DMS79 (cell line): ENCODE results near the gene IRAK1.
A peak's percentile ranks its signal among the peaks of the same experiment; 100 is the strongest.

Experiments
- DNase-seq: peaks from one replicate; lab custom pipeline; 2025; lab: John Stamatoyannopoulos, UW

The IRAK1 gene

DNA sequence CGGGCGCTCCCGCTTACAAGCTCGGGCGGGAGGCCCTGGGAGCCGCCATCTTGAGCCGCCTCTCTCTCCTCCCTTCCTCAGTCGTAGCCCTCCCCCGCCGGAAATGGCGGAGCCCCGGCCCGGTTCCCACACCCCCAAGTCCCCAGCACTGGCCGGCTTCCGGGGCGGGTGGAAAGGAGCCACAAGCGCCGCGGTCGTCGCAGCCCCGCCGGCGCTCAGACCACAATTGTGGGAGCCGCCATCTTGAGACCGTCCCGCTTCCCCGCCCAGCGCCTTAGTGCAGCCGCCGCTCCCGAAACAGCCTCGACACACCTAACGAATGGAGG, 48.6 kb downstream of the IRAK1 start:
- peak; percentile 22 for DNase-seq

DNA sequence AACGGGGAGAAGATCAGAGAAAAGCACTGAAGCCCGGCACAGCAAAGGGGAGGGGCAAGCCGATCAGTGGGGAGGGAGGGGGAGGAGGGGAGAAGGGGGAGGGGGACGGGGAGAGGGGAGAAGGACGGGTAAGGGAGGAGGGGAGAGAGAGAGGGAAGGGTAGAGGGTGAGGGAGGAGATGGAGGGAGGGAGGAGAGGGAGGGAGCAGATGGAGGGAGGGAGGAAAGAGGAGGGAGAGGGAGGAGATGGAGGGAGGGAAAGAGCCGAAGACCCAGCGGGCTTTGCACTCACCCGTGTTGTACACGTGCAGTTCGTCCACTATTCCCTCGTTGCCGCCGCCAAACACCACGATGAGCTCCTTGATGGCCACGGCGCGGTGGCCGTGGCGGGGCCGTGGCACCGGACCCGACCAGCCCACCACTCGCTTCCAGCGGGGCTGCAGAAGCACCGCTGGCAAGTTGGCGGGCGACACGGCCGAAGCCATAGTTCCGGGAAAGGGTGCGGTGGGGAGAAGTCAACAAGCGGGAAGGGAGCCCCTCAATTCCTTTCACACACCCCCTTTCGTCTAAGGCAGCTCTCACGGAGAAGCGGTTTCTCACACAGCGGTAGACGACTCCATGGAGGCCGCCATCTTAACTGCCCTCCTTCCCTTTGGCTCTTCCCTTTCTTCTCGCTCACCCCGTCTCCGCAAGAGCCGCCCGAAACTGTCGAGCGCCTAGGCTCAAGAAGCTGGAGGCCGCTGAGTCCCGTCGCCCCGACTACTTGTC, 49.2 kb downstream of the IRAK1 start:
- no peak for DNase-seq

DNA sequence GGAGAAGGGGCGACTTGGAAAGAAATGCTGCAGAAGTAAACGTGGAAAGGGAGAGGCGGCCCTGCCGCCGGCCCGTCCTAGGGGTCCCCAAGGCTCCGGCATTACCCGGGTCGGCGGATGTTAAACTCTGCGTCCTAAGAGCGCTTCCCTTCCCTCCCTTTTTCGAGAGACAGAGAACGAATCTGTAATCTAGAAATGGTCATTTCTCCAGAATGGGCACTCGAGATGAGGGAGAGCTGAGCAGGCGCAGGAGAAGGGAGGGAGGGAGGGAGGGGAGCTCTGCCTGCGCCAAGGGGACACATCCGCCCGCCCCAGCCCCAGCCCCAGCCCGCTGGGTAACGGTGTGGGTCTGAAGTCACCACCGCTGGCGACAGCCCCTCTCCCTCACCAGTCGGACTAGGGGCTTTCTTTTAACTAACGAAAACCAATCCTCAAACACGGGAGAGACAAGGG, 49.8 kb downstream of the IRAK1 start:
- DNase-seq = no peak

DNA sequence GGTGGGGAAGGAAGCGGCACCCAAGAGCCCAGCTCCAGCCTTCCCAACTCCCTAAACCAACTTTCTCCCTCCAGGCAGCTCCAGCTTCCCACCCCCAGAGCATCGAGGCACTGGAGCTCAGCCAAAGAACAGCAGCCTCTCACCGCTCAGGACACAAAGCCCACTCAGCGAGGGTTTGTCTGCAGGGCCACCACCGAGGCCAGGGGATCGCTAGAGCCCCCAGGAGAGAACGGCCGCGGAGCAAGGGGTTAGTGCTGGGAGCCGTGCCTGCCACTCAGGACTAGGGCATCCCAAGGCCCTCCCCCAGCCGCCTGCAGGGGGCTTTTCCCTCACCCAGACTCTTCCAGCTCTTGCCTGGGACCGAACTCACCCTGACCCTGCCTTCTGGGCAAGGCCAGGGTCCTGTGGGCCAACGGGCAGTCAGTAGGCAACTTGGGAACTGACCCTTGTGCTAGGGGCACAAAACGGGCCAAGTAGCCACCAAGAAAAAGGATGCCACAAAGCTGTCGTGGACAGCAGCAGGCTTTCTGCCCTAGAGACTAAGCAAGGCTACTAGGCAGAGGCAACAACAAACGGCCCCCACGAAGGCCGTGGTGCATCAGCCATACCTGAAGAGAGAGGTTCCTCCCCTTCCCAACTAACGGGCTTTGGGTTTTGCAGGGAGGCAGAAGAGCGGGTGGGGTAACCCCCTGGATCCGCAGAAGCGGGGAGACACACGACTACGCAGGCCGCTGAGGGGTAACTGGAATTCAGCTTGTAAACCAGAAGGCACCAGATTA, 50.4 kb downstream of the IRAK1 start:
- DNase-seq = no peak

DNA sequence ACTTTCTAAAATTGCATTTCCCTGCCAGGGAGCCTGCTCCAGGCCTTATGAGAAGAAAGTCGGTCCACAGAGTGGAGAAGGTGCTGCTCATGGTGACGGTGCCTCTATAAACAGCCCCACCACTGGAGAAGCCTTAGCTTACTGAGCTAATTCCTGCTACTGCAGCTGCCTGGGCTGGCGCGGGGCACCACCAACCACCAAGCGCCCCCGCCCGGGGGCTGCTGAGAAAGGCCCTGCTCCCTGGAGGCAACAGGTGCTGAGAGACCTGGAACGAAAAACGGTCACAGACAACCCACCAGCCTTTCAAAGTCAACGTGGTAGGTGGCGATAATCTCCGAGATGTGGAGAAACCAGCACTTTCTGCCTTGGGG, 51.0 kb downstream of the IRAK1 start:
- no peak for DNase-seq

DNA sequence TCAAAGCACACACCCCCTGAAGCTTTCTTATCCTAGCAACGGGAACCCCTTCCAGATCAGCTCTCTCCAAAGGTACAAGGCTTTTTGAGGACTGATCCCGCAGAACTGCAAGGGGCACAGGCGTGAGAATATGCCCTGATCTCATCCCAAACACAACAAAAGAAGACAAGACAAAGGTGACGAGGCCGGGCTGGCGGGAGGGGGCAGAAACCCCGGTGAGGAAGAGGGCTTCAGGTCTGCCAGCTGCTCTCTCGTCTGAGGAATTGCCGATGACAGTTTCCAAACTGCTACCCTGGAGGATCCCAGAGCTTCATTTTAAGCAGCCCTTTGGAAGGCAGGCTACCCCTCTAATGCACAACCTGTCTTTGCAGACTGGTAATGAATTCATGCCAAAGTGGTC, 51.4 kb downstream of the IRAK1 start:
- DNase-seq = no peak

DNA sequence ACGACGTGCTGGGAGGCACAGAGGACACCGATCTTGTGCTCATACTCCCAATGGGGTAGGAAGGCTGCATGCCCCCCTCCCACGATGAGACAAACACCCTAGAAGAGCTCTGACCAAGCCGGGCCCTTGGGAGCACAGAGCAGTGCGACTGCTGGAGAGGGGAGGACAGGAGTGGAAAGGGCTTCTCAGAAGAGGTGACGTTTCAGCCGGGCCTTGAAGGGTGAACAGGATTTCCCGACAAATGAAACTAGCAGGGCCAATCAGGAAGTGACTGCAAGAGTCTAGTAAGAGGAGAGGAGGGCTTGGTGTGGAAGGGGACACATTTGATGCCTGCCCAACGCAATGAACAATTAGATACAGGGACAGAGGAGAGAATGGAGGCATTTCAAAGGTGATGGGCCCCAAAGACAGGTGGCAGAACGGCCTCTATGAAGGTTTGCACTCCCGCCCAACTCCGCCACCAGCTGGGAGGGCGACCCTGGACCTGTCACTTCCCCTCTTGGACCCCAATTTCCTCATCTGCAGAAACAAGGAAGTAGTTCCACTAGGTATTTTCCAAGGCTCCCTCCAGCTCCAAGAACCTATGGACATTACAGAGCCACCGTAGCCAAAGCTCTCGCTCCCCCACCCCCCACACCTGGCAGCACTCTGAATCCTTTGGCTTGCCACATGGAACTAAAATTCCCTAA, 52.0 kb downstream of the IRAK1 start:
- no peak for DNase-seq

DNA sequence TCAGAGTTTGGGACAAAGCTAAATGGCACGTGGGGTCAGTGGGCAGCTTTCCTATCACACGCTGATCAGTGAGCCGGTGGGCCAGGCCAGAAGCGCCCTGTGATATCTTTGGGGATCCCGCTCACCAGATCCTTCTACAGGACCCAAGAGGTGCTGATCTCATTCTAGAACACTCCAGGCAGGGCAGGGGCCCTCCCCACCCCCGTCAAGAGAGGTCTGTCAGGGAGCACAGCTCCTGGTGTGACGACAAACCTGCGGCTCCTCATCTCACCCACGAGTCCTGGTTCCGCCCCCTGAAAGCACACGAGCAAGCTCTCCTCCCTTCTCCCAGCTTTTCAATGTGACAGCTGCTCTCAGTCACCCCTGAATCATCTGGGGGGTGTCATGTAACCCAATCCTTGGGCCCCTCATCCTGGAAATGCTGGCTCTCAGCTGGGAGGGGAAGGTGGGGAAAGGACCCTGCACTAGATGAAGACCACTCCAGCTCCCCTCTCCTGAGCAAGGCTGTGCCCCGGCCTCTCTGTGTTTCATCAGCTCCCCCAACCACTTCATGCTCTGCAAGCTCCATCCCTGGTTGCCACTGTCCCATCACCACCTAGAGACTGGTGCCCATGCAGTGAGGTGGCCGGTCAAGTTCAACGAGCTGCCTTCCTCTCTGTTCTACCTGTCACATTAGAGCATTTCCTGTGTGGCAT, 52.7 kb downstream of the IRAK1 start:
- DNase-seq = no peak

DNA sequence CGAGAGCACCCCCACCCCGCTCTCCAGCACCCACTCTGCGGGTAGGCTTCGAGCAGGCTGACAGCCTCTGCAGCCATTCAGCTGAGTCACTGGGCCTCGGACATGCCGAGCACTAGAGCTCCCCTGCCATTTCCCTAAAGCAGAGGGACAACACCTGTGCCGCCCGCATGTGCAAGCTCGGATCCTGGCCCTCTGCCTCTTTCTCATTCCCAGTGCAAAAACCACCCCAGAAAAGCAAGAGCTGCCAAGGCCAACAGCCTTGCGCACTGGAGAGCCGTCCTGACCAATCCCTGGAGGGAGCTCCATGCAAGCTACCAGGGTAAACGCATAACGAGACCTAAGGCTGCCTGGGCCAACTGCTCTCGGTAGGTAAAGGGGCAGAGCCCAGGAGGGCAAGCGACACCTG, 53.4 kb downstream of the IRAK1 start:
- DNase-seq = no peak

DNA sequence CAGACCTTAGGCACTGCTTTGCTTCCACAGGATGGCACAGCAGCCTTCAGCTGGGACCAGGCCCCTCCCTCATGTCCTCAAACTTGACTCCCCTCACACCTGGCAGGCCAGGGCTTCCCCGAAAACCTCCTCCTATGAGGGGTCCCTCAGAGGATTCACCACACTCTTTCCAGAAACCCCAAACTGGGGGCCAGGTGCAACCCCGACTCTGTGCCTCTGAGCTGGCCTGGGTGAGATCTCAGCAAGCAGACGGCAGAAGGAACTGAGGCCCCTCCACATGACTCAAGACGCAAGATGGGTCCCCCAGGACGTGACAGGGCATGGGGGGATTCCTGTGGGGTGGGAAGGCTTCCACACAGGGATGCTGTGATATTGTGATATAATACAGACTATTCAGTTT, 54.3 kb downstream of the IRAK1 start:
- DNase-seq = no peak

DNA sequence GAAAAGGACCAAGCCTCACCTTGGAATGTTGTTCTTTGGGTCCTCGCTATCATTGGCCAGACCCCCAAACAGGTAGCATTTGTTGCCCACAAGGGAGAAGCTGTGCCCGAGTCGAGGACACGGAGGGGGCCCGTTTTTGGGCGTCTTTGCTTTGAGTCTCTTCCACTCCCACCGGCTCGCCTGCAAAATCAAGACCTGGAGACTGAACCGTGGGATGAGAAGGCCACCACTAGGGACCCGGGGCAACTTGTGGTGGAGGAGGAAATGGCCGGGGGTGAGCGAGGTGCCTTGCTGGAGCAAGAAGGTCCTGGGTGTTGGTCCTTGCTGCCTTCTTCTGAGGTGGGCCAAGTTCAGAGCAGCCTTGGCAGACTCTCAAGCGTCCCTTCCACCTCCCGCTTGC, 55.6 kb downstream of the IRAK1 start:
- DNase-seq = no peak

DNA sequence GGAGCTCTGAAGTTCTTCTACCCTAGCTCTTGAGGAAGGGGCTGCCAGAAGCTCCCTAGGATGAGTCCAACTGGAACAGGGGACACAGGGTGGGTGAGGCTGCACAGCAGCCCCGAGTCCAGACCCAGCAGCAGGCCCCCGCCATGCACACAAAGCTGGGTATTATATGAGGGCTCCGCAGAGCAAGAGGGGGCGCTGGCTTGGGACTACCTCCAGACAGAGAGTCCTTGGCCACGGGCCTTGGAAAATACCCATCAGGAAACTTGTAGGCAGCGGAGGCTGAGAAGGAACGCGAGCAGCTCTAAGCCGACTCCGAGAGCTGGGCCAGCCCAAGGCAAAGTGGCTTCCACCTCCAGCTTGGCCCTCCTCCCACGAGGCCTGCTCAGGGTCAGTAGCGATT, 56.2 kb downstream of the IRAK1 start:
- DNase-seq = no peak

DNA sequence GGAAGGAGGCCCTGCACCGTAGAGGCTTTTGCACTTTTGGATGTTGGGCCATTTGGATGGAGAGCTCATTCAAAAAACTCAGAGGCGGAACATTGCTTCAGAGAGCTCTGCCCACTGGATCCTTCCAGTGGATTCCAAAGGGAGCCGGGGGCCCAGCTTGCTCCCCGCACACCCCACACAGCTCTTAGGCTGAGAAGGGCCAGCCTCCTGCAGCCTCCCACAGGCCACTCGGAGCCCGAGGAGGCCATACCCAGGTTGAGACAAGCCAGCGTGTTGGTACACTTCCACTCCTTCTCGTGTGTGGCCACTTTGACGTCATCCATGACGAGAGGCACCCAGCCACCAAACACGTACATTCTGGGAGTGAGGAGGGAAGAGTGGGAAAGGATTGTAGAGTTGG, 58.4 kb downstream of the IRAK1 start:
- DNase-seq = no peak

DNA sequence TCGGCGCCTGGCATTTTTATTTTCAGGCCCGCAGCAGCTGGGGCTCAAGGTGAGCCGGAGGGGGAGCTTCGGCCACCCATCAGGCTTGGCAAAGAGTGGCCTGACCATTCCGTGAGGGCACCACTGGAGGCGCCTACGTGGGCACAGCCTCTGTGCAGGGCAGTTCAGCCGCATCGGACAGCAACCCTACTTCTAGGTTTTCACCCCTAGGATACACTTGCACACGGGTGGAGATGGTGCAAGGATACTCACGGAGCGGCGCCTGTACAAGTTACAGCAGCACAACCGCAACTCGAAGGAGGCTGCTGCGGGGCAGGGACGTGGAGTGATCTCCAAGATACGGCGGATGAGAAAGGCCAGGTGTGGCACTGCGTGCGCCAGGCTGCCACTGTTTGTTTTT, 58.9 kb downstream of the IRAK1 start:
- DNase-seq = no peak
